Activated CD8-positive, alpha-beta memory T cell treated with anti-CD3 and anti-CD28 coated beads for 36 hours (primary cell): ENCODE measurements around the gene ATXN3L. TPM values are rescaled to one million over a fixed set of nuclear protein-coding genes. Genes with fewer than 3 reads are reported as not detected.
"Not testable (repeated sequence)": the region's sequence is repeated elsewhere in the genome, so short reads cannot be mapped to it uniquely, and the experiment has no call there.

Experiments used
- CTCF ChIA-PET: fragments of 350-600 bp; sonication (Branson Sonifier 250); formaldehyde crosslinking; loops from one replicate; lab custom pipeline; 2021; ENCODE audit warnings: antibody characterized with exemption; lab: Charles Lee
- POLR2A ChIA-PET: fragments of 350-600 bp; sonication (Branson Sonifier 250); formaldehyde crosslinking; loops from one replicate; lab custom pipeline; 2021; ENCODE audit warnings: antibody characterized with exemption; lab: Charles Lee
- total RNA-seq, 2 experiments: library from RNA; stranded (reverse); gene quantifications; one replicate each; pipeline ENCODE4 v1.2.3, GENCODE V29; 2021

ATXN3L gene
- total RNA-seq, 2 experiments from 2014 or later = not detected

DNA sequence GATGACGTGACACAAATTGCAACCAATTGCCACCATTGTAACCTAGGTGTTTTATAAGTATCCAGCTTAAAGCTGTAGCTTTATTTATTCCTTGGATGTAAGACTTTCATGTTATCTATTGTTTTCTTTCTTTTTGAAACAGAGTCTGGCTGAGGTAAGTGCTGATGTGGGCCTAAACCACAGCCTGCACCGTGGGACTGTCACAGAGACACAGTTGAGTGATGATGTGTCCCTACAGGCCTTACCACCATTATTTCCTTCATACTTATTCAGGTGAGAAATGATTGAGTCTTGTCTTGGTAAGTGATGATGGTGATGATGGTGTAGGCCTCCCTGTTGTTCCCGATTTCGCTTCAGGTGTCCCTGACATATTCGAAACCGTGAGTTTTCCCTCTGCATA is 8.3 kb downstream of the ATXN3L start:
- ChIA-PET CTCF (no interaction called here), POLR2A (no interaction called here)

DNA sequence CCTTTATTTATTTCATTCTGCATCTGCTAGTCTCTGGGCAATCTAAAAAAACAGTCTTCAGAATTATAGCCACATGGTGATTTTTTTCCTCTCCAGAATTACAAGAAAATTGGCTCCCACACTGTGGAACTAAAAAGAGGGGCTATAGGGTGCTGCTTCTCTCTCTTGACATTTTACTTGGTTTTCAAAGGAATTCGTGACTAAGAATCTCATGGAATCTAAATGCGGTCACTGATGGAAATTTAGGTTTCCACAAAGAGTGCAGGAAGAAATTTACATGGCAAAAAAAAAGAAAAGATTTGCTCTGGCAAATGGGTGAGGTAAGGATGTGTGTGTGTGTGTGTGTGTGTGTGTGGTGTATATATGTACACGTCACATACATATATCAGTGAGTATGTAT is 10.2 kb downstream of the ATXN3L start:
- CTCF ChIA-PET = no interaction called here
- POLR2A ChIA-PET = no interaction called here

DNA sequence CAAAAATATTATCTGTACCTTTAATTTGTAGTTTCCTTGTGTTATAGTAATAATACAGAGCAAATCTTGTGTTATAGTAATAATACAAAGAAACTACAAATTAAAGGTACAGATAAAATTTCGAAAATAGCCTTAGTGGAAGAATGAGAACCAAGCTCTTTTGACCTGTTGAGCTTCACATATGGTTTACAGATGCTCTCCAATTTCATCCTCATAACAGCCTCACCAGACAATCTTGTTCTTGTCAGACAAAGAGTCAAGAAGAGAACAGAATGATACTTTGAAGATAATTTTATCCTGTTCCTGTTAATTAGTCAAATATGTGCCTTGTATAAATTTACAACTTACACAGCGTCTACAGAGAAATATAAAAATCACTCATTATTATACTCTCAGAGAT is 12.8 kb downstream of the ATXN3L start:
- ChIA-PET CTCF (no interaction called here), POLR2A (no interaction called here)

DNA sequence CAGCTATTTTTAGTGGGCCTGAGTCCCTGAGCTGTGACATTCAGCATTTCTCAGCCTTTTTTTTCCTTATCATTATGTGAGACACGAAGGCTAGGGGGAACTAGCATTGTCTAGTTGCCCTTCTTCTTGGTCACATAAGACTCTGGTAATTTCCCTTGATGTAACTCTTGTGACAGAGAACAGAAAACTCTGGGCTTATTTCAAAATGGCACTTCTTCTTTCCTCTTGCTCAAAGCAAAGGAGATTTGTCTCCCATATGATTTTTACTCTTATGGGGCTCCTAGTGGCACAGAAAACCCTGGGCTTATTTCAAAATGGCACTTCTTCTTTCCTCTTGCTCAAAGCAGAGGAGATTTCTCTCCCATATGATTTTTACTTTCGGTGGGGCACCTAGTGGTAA is 14.7 kb downstream of the ATXN3L start:
- ChIA-PET CTCF (no interaction called here), POLR2A (no interaction called here)

DNA sequence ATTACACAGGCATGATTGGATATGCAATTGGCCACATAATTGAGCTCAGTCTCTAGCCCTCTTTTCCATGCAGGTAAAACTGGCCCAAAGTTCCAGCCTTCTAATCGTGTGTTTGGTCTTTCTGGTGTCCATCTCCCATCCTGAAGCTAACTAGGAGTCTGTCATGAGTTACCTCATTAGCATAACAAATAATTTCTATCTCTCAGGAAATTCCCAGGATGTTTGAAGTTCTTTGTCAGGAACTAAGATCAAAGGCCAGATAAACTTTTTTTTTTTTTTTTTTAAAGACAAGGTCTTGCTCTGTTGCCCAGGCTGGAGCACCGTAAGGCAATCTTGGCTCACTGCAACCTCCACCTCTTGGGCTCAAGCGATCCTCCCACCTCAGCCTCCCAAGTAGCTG is 15.8 kb downstream of the ATXN3L start:
- ChIA-PET CTCF (no interaction called here), POLR2A (no interaction called here)

DNA sequence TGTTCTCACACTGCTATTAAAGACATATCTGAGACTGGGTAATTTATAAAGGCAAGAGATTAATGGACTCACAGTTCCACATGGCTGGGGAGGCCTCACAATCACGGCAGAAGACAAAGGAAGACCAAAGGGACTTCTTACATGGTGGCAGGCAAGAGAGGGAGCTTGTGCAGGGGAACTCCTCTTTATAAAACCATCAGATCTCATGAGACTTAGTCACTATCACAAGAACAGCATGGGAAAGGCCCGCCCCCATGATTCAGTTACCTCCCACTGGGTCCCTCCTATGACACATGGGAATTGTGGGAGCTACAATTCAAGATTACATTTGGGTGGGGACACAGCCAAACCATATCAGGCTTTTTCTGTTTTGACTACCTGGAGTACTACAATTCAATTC is 16.6 kb downstream of the ATXN3L start:
- POLR2A ChIA-PET, CTCF ChIA-PET: not testable (repeated sequence)

DNA sequence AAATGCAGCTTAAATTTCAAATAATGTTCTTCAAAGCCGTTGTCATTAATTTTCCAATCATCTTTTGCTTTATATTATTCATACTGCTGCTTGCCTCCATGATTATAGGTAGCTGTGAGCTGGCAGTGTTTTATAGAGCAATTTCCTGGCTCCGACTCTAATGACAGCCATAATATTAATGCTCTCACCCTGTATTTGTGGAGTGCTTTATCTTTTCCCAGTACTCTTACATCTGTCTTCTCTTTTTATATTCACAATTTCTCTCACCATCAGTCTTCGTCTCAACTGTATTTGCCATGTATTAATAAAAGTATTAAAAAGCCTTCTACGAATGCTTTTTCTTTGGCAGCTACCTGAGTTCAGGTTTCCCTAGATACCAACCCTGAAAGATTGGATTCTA is 21.0 kb downstream of the ATXN3L start:
- CTCF ChIA-PET = no interaction called here
- POLR2A ChIA-PET = no interaction called here

DNA sequence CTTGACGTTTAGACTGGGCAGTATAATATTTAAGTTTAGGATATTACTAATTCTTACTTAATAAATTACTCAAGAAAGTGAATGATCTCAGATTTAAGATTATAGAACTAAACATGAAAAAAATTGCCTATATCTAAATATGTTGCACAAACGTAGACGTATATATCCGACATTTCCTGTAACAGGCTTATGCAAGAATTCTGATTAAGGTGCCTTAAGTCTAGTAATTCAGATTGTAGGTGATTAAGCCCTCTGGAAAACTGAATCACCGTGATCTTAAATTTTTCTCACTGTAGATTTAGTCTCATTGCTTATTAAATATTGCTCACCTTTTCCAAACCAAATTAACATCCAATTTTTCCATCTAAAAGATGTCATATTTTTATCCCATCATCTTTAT is 24.0 kb downstream of the ATXN3L start:
- POLR2A ChIA-PET = no interaction called here
- CTCF ChIA-PET = no interaction called here

DNA sequence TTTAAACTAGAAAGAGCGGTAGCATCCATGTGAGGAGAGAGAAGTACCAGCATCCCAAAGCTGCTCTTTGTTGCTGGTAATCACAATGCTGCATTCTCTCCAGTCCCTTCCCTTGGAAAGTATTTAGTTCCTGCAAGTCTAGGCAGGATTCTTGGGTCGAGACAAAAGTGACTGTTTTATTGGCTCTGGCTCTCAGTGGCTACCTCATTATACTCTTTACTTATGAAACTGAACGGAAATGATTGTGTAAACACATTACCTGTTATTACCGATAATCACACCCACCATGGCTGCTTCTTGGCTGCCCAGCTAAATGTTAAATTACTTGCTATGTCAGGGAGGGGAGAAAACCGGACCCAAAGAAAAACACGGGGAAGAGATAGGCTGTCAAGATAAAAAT is 26.2 kb downstream of the ATXN3L start:
- POLR2A ChIA-PET = no interaction called here
- CTCF ChIA-PET = no interaction called here

DNA sequence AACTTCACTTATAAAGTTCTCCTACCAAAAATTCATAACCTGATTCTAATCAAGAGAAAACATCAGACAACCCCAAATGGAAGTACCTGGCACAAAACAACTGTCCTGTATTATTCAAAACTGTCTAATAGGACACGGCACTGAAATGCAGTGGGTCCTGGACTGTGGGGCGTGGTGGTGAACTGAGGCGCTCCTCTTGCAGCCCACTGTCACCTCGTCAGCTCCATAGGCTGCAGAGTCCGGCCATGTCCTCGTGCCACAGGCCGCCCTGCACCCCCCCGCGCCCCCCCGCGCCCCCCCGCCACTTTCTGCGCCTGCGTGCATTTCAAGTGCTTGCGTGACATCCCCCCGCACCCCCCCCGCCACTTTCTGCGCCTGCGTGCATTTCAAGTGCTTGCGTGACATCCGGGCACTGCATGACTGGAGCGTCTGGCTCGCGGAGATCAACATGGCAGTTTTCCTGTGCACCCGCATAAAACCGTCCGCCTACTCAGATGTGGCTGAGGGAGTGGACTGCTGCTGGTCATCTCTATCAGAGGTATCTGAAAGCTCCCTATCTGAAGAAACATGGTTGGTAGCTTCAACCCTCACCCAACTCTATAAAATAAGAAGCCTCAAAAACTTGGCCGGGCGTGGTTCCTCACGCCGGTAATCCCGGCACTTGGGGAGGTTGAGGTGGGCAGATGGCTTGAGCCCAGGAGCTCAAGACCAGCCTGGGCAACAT is 28.8 kb downstream of the ATXN3L start:
- CTCF ChIA-PET = no interaction called here
- POLR2A ChIA-PET = no interaction called here

DNA sequence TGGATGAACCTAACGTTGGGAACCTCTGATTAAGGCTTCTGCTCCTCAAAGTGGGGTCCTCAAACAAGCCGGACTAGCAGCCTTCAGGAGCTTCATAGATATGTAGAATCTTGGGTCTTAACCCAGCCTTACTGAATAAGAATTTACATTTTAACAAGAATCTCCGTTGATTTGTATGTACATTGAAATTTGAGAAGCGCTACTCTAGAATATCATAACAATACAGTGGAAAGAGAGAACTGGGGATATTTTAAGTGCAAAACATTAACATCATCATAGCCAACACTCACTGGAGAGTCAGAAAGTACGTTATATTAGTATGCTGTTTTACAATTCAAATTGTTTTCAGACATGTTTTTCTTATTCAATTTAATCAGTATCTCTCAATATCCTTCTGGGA is 31.2 kb downstream of the ATXN3L start:
- CTCF ChIA-PET = no interaction called here

DNA sequence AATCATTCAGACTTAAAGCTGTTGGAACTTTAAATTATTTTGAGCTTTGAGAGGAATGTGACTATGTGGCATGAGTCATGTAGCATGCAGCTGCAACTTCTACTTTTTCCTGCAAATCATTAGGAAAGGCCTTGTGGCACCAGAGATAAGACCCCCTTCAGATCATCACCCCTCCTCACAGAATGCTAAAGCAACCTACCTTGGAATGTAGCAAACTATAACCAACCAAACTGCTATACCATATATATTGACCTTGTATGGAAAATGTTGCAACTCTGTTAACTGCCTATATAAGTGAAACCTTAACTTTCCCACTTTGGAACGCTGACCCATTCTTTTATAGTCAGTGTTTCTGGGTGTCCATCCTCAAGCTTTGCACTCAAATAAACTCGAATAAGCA is 32.0 kb downstream of the ATXN3L start:
- CTCF ChIA-PET = no interaction called here
- POLR2A ChIA-PET = no interaction called here

More for the DNA sequence above, 31.2 kb downstream of the ATXN3L start:
- POLR2A ChIA-PET = no interaction called here

DNA sequence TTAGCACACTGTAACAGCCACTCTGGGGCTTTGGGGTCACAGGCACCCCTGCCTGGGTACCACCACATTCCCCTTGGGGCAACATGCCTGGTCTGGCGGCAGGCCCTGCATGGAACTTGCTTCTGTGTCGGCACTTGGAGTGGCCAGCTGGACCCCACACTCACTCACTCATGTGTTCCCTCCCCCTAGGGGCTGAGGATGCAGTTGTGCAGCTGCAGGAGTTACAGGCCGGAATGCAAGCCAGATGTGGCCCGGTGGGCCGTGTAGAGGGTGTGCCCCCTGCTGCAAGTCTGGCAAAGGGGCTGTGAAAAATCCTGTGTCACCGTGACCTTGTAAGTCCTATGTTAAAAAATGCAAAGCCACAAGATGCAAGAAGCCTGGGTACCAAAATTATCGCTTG is 34.2 kb downstream of the ATXN3L start:
- ChIA-PET CTCF (no interaction called here), POLR2A (no interaction called here)

DNA sequence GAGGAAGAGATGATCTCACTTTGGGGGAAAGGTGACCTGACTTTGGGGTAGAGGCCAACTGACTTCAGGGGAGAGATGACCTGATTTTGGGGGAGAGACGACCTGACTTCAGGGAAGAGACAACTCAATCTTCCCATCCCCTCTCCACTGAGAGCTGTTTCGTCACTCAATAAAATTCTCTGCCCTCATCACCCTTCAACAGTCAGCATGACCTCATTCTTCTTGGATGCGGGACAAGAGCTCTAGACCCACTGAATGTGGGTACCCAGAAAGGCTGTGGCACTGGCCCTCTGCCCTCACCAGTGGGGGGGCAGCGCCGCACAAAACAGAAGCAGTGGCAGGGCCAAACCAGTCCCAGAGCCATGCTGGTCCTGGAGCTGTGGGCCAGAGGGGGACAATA is 34.6 kb downstream of the ATXN3L start:
- ChIA-PET POLR2A (no interaction called here), CTCF (no interaction called here)

DNA sequence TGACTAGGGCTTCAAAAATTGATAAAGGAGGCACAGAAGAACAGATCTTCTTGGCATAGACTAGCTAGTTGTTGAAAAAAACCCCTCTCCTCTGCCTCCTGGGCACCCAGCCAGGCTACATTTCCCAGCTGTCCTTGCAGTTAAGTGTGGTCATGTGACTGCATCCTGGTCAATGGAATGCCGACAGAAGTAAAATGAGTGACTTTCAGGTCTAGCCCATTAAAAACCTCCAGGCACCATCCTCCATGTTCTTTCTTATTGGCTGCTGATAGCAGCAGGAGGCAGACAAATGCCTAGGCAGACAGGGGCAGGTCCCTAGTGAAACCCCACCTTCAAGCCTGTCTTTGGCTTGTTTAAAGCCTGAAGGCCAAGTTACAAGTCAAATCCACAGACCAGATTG is 35.3 kb downstream of the ATXN3L start:
- ChIA-PET POLR2A (no interaction called here), CTCF (no interaction called here)

DNA sequence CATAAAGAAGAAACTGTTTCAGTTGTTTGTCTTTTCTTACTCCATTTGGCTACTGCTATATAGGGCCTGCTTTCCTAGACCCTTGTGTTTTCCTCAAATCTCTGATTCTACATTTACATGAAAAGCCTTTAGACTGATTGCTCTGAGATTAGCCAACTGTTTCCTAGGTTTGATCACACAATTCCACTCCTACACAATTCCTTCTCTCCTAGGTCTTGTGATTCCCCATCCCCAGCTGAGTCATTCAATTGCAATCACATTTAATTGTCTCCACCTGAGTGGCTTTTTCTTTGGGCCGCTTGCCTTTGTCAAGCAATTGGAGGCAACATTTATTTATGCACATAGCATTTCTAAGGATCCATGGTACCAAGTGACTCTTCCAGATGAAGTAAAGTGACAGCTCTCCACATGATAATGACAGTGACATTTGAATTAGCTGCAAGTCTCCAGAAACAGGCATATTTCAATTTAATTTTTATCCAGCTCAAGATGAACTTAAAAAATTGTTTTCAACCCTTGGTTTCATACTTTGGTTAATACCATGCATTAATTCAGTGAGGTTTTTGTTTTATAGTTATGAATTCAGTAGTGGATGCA is 35.8 kb downstream of the ATXN3L start:
- CTCF ChIA-PET = no interaction called here
- POLR2A ChIA-PET = no interaction called here

DNA sequence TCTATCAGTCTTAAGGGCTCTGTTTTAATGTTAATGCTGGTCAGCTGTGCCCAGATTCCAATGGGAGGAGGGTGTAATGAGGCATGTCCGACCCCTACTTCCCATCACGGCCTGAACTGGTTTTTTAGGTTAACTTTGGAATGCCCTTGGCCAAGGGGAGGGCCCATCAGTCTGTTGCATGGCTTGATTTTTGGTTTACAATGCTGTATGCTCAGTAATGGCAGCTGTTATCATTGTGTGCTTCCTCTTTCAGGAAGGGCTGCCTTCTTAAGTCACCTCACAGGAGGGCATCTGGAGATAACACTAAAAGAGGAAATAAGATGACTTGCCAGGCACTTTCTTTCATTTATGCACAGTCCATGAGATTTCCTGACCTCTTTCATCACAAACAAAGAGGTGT is 36.3 kb downstream of the ATXN3L start:
- POLR2A ChIA-PET = no interaction called here
- CTCF ChIA-PET = no interaction called here

DNA sequence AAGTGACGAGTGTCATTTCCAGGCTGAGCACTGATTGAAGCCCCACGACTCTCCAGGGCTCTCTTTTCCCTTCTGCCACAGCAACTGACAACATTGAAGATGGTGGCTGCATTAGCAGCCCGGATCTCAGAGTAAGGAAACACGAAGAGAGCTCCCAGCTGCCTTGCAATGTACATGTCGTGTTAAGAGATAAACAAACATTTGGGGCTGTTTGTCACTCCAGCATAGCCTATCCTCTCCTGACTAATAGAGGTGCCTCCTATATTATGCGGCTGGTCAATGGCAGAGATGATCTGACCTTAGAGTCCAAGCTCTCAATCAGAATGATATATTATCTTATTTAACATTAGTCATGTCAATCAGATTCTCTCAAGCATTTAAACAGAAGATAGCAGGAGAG is 38.6 kb downstream of the ATXN3L start:
- POLR2A ChIA-PET = no interaction called here
- CTCF ChIA-PET = no interaction called here

DNA sequence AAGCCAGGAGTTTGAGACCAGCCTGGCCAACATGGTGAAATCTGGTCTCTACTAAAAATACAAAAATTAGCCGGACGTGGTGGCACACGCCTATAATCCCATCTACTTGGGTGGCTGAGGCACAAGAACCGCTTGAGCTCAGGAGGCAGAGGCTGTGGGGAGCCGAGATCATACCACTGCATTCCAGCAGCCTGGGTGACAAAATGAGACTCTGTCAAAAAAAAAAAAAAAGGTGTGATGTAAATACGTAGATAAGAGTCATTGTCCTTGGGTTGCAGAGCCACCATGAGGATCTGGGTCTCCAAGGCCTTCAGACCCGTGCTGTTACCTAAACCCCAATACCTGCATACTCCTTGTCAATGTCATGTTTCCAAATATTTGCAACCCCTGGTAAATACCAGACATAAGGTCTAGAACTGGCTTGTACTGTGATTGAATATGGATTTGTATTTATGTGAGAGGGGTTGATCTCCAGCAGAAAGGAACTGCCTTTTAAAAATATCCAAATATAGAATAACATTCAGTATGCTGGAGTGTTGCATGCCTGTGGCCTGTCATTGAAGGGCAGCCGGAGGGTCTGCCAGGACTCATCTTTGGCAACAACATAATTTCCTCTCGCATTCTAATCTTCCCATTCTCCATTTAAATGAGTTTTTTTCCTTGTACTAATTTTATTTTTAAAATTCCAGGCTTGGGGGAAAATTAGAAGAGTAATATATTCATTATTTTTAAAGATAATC is 40.4 kb downstream of the ATXN3L start:
- CTCF ChIA-PET = no interaction called here
- POLR2A ChIA-PET = no interaction called here

DNA sequence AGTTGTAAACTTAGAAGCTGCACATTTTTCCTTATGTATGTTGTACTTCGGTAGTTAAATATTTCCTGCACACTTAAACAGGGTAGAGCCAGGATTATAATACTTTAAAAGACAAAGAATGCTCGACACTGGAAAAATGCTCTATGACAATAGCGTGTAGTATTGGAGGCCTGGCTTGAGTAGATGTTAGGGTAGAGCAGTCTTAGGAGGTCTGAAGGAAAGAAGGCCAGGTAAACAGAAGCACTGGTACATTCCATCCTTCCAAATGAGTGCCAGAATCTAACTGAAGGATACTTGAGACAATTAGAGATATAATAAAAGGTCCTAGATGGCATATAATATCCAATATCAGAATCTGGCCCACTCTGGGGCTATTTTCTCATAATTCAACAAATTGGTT is 42.3 kb downstream of the ATXN3L start:
- ChIA-PET CTCF (no interaction called here), POLR2A (no interaction called here)

DNA sequence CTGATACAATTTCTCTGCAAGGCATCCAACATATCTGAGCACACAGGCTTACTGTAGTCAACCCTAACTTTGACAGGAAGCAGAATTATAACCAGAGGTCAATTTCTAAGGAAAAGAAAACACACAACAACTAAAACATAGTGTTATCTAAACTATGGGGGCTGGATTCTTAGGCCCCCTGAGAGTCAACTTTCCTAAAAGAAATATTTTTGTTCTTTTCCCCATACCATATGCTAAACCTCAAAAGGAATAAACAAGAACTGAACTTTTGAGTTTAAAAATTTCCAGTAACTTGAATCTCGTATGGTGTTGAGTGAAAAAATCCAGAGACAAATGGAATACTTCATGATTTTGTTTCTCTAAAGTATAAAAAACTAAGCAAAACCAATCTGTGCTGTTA is 42.9 kb downstream of the ATXN3L start:
- POLR2A ChIA-PET = no interaction called here
- CTCF ChIA-PET = no interaction called here
